ENCODE results near the gene CORO2A.

Gene CORO2A

GRCh38 chr9:98193336-98193944 is 1.0 kb upstream of the CORO2A start:
- TF ChIP-seq, protein P1, sequence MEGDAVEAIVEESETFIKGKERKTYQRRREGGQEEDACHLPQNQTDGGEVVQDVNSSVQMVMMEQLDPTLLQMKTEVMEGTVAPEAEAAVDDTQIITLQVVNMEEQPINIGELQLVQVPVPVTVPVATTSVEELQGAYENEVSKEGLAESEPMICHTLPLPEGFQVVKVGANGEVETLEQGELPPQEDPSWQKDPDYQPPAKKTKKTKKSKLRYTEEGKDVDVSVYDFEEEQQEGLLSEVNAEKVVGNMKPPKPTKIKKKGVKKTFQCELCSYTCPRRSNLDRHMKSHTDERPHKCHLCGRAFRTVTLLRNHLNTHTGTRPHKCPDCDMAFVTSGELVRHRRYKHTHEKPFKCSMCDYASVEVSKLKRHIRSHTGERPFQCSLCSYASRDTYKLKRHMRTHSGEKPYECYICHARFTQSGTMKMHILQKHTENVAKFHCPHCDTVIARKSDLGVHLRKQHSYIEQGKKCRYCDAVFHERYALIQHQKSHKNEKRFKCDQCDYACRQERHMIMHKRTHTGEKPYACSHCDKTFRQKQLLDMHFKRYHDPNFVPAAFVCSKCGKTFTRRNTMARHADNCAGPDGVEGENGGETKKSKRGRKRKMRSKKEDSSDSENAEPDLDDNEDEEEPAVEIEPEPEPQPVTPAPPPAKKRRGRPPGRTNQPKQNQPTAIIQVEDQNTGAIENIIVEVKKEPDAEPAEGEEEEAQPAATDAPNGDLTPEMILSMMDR (IDR thresholded peaks at IDR 0.05; ENCODE audit: borderline replicate concordance, insufficient read depth, low read depth, low read length): no peak
- peak overlapping the region; percentile 77 for H3K4me3 ChIP-seq (ENCODE audit: low read depth, low read length)

- TF ChIP-seq, protein P1 (IDR thresholded peaks at IDR 0.05; ENCODE audit: borderline replicate concordance, insufficient read depth, low read depth, low read length): no peak
- H3K4me3 ChIP-seq (ENCODE audit: low read depth, low read length): peak overlapping the region; percentile 77
Measured at GRCh38 chr9:98191671-98192502, 550 bp downstream of the CORO2A start.

DNA sequence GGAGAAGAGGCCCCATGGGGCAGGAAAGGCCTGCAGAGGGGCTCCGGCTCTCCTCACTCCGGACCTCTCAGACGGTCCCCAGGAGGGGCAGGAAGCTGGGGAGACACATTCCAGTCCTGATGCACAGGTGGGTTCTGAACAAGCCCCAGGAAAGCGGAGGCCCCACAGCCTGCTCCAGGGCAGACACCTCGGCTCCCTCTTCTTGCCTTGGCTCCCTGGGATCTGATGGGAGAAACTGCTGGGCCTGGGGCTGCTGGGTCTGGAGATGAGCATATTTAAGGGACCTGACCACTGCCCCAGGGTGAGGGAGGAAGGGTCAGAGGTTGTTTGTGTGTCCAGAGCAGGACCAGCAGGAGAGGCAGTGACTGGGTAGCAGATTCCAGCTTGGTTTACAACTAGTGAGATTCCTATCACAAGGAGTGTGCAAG is 1.2 kb downstream of the CORO2A start:
- TF ChIP-seq, protein P1 (IDR thresholded peaks at IDR 0.05; ENCODE audit: borderline replicate concordance, insufficient read depth, low read depth, low read length): no peak
- H3K4me3 ChIP-seq (ENCODE audit: low read depth, low read length): no peak overlapping the region

DNA sequence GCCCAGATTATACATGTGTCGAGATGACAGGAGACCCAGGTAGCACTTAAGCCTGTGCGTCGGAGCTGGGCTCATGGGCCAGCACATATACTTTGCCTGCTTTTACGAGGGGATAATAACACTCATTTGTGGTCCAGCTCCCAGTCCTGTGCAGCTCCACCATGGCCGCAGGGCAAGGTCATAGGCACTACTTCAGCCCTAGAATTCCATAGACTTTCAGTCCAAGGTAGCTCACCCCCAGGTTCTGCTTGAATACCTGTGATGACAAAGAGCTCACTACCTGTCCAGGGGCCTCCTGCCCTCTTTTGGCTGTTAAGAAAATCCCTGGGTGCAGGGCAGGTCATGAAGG is 1.7 kb downstream of the CORO2A start:
- TF ChIP-seq, protein P1 (IDR thresholded peaks at IDR 0.05; ENCODE audit: borderline replicate concordance, insufficient read depth, low read depth, low read length): no peak
- H3K4me3 ChIP-seq (ENCODE audit: low read depth, low read length): no peak overlapping the region

GRCh38 chr9:98189412-98189811 is 3.0 kb downstream of the CORO2A start:
- TF ChIP-seq, protein P1 (IDR thresholded peaks at IDR 0.05; ENCODE audit: borderline replicate concordance, insufficient read depth, low read depth, low read length): no peak
- H3K4me3 ChIP-seq (ENCODE audit: low read depth, low read length): no peak overlapping the region

GRCh38 chr9:98187926-98188325 is 4.5 kb downstream of the CORO2A start:
- TF ChIP-seq, protein P1 (IDR thresholded peaks at IDR 0.05; ENCODE audit: borderline replicate concordance, insufficient read depth, low read depth, low read length): no peak
- no peak overlapping the region for H3K4me3 ChIP-seq (ENCODE audit: low read depth, low read length)

GRCh38 chr9:98186236-98186635 is 6.2 kb downstream of the CORO2A start:
- H3K4me3 ChIP-seq (ENCODE audit: low read depth, low read length): no peak overlapping the region
- TF ChIP-seq, protein P1 (IDR thresholded peaks at IDR 0.05; ENCODE audit: borderline replicate concordance, insufficient read depth, low read depth, low read length): no peak

Data from GM12875 (cell line).